ENCODE results near the gene RMRP.
"Not testable (repeated sequence)": the region's sequence is repeated elsewhere in the genome, so short reads cannot be mapped to it uniquely, and the experiment has no call there.

RMRP gene

GRCh38 chr9:35639225-35639624, 18.6 kb downstream of the RMRP start:
- H3K4me1 ChIP-seq (ENCODE audit: control insufficient read depth, insufficient read depth, low read length); H3K4me3 ChIP-seq (ENCODE audit: low read depth, low read length); H3K9me3 ChIP-seq (ENCODE audit: control insufficient read depth, insufficient read depth, low read depth, low read length); H3K27ac ChIP-seq (ENCODE audit: extremely low read depth, low read depth, low read length); POLR2A ChIA-PET; H3K36me3 ChIP-seq (ENCODE audit: control insufficient read depth in 2 of 2, insufficient read depth in 1 of 2, low read length in 2 of 2): not testable (repeated sequence)
- CTCF ChIA-PET, result interaction anchor here (0.8 to 1.3 kb wide), 2 partner anchors 28 to 57 kb away, joined by 3 read pairs; no protein-coding TSS in a partner anchor

- H3K27ac ChIP-seq (ENCODE audit: extremely low read depth, low read depth, low read length); H3K9me3 ChIP-seq (ENCODE audit: control insufficient read depth, insufficient read depth, low read depth, low read length); H3K4me3 ChIP-seq (ENCODE audit: low read depth, low read length); H3K4me1 ChIP-seq (ENCODE audit: control insufficient read depth, insufficient read depth, low read length); H3K36me3 ChIP-seq (ENCODE audit: control insufficient read depth in 2 of 2, insufficient read depth in 1 of 2, low read length in 2 of 2); POLR2A ChIA-PET: not testable (repeated sequence)
- CTCF ChIA-PET, result interaction anchor here (0.6 to 1.3 kb wide), 3 partner anchors 9 to 58 kb away, joined by 3 read pairs; no protein-coding TSS in a partner anchor
These were observed 19.1 kb downstream of the RMRP start for GRCh38 chr9:35638751-35639150.

DNA sequence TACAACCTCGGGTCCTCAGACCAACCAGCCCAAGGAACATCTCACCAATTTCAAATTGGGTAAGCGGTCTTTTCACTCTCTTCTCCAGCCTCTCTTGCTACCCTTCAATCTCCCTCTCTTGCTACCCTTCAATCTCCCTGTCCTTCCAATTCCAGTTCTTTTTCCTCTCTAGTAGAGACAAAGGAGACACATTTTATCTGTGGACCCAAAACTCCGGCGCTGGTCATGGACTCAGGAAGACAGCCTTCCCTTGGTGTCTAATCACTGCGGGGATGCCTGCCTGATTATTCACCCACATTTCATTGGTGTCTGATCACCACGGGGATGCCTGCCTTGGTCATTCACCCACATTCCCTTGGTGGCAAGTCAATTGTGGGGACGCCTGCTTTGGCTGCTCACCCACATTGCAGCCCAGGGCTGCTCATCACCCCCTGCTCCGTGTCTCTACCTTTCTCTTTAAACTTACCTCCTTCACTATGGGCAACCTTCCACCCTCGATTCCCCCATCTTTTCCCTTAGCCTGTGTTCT, 20.3 kb downstream of the RMRP start:
- H3K9me3 ChIP-seq (ENCODE audit: control insufficient read depth, insufficient read depth, low read depth, low read length); H3K36me3 ChIP-seq (ENCODE audit: control insufficient read depth in 2 of 2, insufficient read depth in 1 of 2, low read length in 2 of 2): not testable (repeated sequence)
- CTCF ChIA-PET, result interaction anchor here (0.5 kb wide), 1 partner anchor 8 kb away, joined by 3 read pairs; no protein-coding TSS in a partner anchor

DNA sequence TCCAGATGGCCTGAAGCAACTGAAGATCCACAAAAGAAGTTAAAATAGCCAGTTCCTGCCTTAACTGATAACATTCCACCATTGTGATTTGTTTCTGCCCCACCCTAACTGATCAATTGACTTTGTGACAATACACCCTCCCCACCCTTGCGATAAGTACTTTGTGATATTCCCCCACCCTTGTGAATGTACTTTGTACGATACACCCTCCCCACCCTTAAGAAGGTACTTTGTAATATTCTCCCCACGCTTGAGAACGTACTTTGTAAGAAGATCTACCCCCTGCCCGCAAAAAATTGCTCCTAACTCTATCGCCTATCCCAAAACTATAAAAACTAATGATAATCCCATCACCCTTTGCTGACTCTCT, 21.0 kb downstream of the RMRP start:
- H3K36me3 ChIP-seq (ENCODE audit: control insufficient read depth in 2 of 2, insufficient read depth in 1 of 2, low read length in 2 of 2); POLR2A ChIA-PET; H3K9me3 ChIP-seq (ENCODE audit: control insufficient read depth, insufficient read depth, low read depth, low read length); H3K27ac ChIP-seq (ENCODE audit: extremely low read depth, low read depth, low read length); H3K4me1 ChIP-seq (ENCODE audit: control insufficient read depth, insufficient read depth, low read length); H3K4me3 ChIP-seq (ENCODE audit: low read depth, low read length): not testable (repeated sequence)
- CTCF ChIA-PET, result interaction anchor here (0.6 to 1.6 kb wide), 2 partner anchors 11 to 16 kb away, joined by 3 to 5 read pairs; no protein-coding TSS in a partner anchor

More for the DNA sequence above, 20.3 kb downstream of the RMRP start:
- POLR2A ChIA-PET; H3K4me3 ChIP-seq (ENCODE audit: low read depth, low read length); H3K27ac ChIP-seq (ENCODE audit: extremely low read depth, low read depth, low read length); H3K4me1 ChIP-seq (ENCODE audit: control insufficient read depth, insufficient read depth, low read length): not testable (repeated sequence)

- CTCF ChIA-PET, result interaction anchor here (0.6 to 1.6 kb wide), 5 partner anchors 11 to 706 kb away, joined by 3 to 5 read pairs (median 3); no protein-coding TSS in a partner anchor
These were observed 21.5 kb downstream of the RMRP start for GRCh38 chr9:35636135-35636876.

GRCh38 chr9:35635730-35636129, 22.1 kb downstream of the RMRP start:
- Histone ChIP-seq H3K4me3 (ENCODE audit: low read depth, low read length) (no peak overlapping the region), H3K4me1 (ENCODE audit: control insufficient read depth, insufficient read depth, low read length) (no peaks in the 10 kb centered on the region), H3K9me3 (ENCODE audit: control insufficient read depth, insufficient read depth, low read depth, low read length) (no peaks in the 10 kb centered on the region), H3K36me3 (ENCODE audit: control insufficient read depth in 2 of 2, insufficient read depth in 1 of 2, low read length in 2 of 2) (no peaks in the 10 kb centered on the region), H3K27ac (ENCODE audit: extremely low read depth, low read depth, low read length) (no peak overlapping the region)
- POLR2A ChIA-PET, result no interaction called here
- no peak for TF ChIP-seq ZNF501 (tag by site-specific recombination; IDR thresholded peaks at IDR 0.05)
- no peak for TF ChIP-seq ZNF530 (tag by site-specific recombination; IDR thresholded peaks at IDR 0.05; ENCODE audit: low read depth)
- TF ChIP-seq SP3 (tag by site-specific recombination; IDR thresholded peaks at IDR 0.05), result no peak
- no peak for TF ChIP-seq ZNF223 (tag by site-specific recombination; IDR thresholded peaks at IDR 0.05)
- TF ChIP-seq MEIS1 (CRISPR knock-in tag; IDR thresholded peaks at IDR 0.05; ENCODE audit: borderline replicate concordance), result no peak
- TF ChIP-seq ZNF292 (tag by site-specific recombination; IDR thresholded peaks at IDR 0.05; ENCODE audit: borderline replicate concordance, low read depth), result no peak
- no peak for TF ChIP-seq ZBTB26 (tag by site-specific recombination; optimal IDR thresholded peaks at IDR 0.05)
- TF ChIP-seq PRDM1 (tag by site-specific recombination; IDR thresholded peaks at IDR 0.05), result no peak
- no peak for TF ChIP-seq ZNF248 (tag by site-specific recombination; IDR thresholded peaks at IDR 0.05)
- no peak for TF ChIP-seq KLF17 (tag by site-specific recombination; IDR thresholded peaks at IDR 0.05)
- CTCF ChIA-PET, result interaction anchor here (0.6 to 1.6 kb wide), 7 partner anchors 10 to 1014 kb away, joined by 3 to 6 read pairs (median 4); no protein-coding TSS in a partner anchor

More at GRCh38 chr9:35636135-35636876, 21.5 kb downstream of the RMRP start:
- Histone ChIP-seq H3K4me3 (ENCODE audit: low read depth, low read length) (no peak overlapping the region), H3K9me3 (ENCODE audit: control insufficient read depth, insufficient read depth, low read depth, low read length) (no peaks in the 10 kb centered on the region), H3K4me1 (ENCODE audit: control insufficient read depth, insufficient read depth, low read length) (no peaks in the 10 kb centered on the region), H3K36me3 (ENCODE audit: control insufficient read depth in 2 of 2, insufficient read depth in 1 of 2, low read length in 2 of 2) (no peaks in the 10 kb centered on the region), H3K27ac (ENCODE audit: extremely low read depth, low read depth, low read length) (no peak overlapping the region)
- TF ChIP-seq SCRT2 (tag by site-specific recombination; IDR thresholded peaks at IDR 0.05), result no peak
- POLR2A ChIA-PET, result no interaction called here

All from HEK293 (cell line).